Type B pancreatic cell (in vitro differentiated cells): ENCODE results near the gene APEX1. TPM values are rescaled to one million over a fixed set of nuclear protein-coding genes. Genes with fewer than 3 reads are reported as not detected.
"Not testable (repeated sequence)": the region's sequence is repeated elsewhere in the genome, so short reads cannot be mapped to it uniquely, and the experiment has no call there.

ENCODE experiments used
- DNase-seq: peaks from one replicate; pipeline ENCODE4 v3.0.0; 2021; ENCODE audit warnings: mixed read lengths; ENCODE audit not compliant: unreplicated experiment; ENCODE audit errors: extremely low spot score
- H3K27ac Mint-ChIP-seq: 2 replicates; pipeline ENCODE4 v1.8.0; 2021; ENCODE audit warnings: mild to moderate bottlenecking, mixed read lengths
- H3K27me3 Mint-ChIP-seq: 2 replicates; pipeline ENCODE4 v1.8.0; 2021; ENCODE audit warnings: mixed read lengths
- H3K36me3 Mint-ChIP-seq: 2 replicates; pipeline ENCODE4 v1.8.0; 2021; ENCODE audit warnings: mixed read lengths
- H3K4me1 Mint-ChIP-seq: one replicate; pipeline ENCODE4 v1.8.0; 2021; ENCODE audit warnings: mixed read lengths; ENCODE audit not compliant: unreplicated experiment
- H3K4me3 Mint-ChIP-seq: 2 replicates; pipeline ENCODE4 v1.8.0; 2021; ENCODE audit warnings: mild to moderate bottlenecking, mixed read lengths
- H3K9me3 Mint-ChIP-seq: 2 replicates; pipeline ENCODE4 v1.8.0; 2021; ENCODE audit warnings: mixed read lengths
- CTCF ChIP-seq: fragments of 200-600 bp; sonication (generic); conservative IDR thresholded peaks from 2 replicates; pipeline ENCODE4 v1.5.0; 2021; ENCODE audit warnings: antibody characterized with exemption, mild to moderate bottlenecking
- total RNA-seq: library from RNA; stranded (reverse); gene quantifications from 2 replicates; pipeline ENCODE4 v1.2.1, GENCODE V29; 2021; ENCODE audit warnings: low replicate concordance

Gene APEX1
- total RNA-seq, 1 donor from 2014 or later = 319 TPM

- no peaks in the 10 kb centered on the region for H3K4me1 Mint-ChIP-seq
- no peak for DNase-seq
- TF ChIP-seq CTCF = no peak
- H3K4me3 Mint-ChIP-seq = no peak overlapping the region
- H3K27ac Mint-ChIP-seq = no peak overlapping the region
- H3K9me3 Mint-ChIP-seq = no peaks in the 10 kb centered on the region
- peaks cover 7% of the 10 kb centered on the region for H3K36me3 Mint-ChIP-seq
- H3K27me3 Mint-ChIP-seq = peaks cover 15% of the 10 kb centered on the region
Measured at GRCh38 chr14:20438664-20439063, 16.4 kb upstream of the APEX1 start.

GRCh38 chr14:20440465-20440864, 14.6 kb upstream of the APEX1 start:
- DNase-seq = no peak
- TF ChIP-seq CTCF = no peak
- Mint-ChIP-seq H3K27ac (no peak overlapping the region), H3K9me3 (no peaks in the 10 kb centered on the region), H3K27me3 (peaks cover 15% of the 10 kb centered on the region), H3K36me3 (peaks cover 7% of the 10 kb centered on the region), H3K4me1 (no peaks in the 10 kb centered on the region), H3K4me3 (no peak overlapping the region)

GRCh38 chr14:20440882-20441281, 14.1 kb upstream of the APEX1 start:
- no peak for DNase-seq

GRCh38 chr14:20441461-20441860, 13.6 kb upstream of the APEX1 start:
- H3K36me3 Mint-ChIP-seq = peaks cover 7% of the 10 kb centered on the region
- no peak overlapping the region for H3K4me3 Mint-ChIP-seq
- H3K27me3 Mint-ChIP-seq = peaks cover 15% of the 10 kb centered on the region
- no peak for TF ChIP-seq CTCF
- DNase-seq = no peak
- H3K9me3 Mint-ChIP-seq = no peaks in the 10 kb centered on the region
- H3K4me1 Mint-ChIP-seq = no peaks in the 10 kb centered on the region
- no peak overlapping the region for H3K27ac Mint-ChIP-seq

More at GRCh38 chr14:20440882-20441281, 14.1 kb upstream of the APEX1 start:
- Mint-ChIP-seq H3K27ac (no peak overlapping the region), H3K36me3 (peaks cover 7% of the 10 kb centered on the region), H3K4me1 (no peaks in the 10 kb centered on the region), H3K27me3 (peaks cover 15% of the 10 kb centered on the region), H3K4me3 (no peak overlapping the region), H3K9me3 (no peaks in the 10 kb centered on the region)
- TF ChIP-seq CTCF = no peak

GRCh38 chr14:20443650-20444049, 11.4 kb upstream of the APEX1 start:
- DNase-seq, H3K9me3 Mint-ChIP-seq, H3K4me3 Mint-ChIP-seq, H3K4me1 Mint-ChIP-seq, H3K27ac Mint-ChIP-seq: not testable (repeated sequence)
- Mint-ChIP-seq H3K36me3 (peaks cover 23% of the 10 kb centered on the region), H3K27me3 (peaks cover 10% of the 10 kb centered on the region)

GRCh38 chr14:20446889-20447288, 8.1 kb upstream of the APEX1 start:
- Mint-ChIP-seq H3K27me3 (no peaks in the 10 kb centered on the region), H3K36me3 (peaks cover 37% of the 10 kb centered on the region), H3K9me3 (no peaks in the 10 kb centered on the region), H3K4me1 (no peaks in the 10 kb centered on the region), H3K27ac (no peak overlapping the region), H3K4me3 (no peak overlapping the region)
- no peak for DNase-seq
- TF ChIP-seq CTCF = no peak

GRCh38 chr14:20452831-20453230, 2.2 kb upstream of the APEX1 start:
- DNase-seq, H3K9me3 Mint-ChIP-seq, H3K4me1 Mint-ChIP-seq, H3K27me3 Mint-ChIP-seq, H3K27ac Mint-ChIP-seq: not testable (repeated sequence)
- Mint-ChIP-seq H3K36me3 (peaks cover 27% of the 10 kb centered on the region), H3K4me3 (peak overlapping the region; percentile 69)
